HEK293 (cell line): ENCODE measurements around the gene TUT1.
A peak's percentile ranks its signal among the peaks of the same experiment; 100 is the strongest.

ENCODE experiments used
- MZF1 ChIP-seq: fragments of 450-650 bp; formaldehyde crosslinking; IDR thresholded peaks from 2 replicates; pipeline ENCODE4 v1.5.1; 2017; ENCODE audit warnings: missing biosample characterization, missing genetic modification characterization, borderline replicate concordance
- PRDM2 ChIP-seq: fragments of 450-650 bp; formaldehyde crosslinking; IDR thresholded peaks from 2 replicates; pipeline ENCODE4 v1.5.1; 2016; ENCODE audit warnings: missing biosample characterization, missing genetic modification characterization, borderline replicate concordance
- RBAK ChIP-seq: fragments of 450-650 bp; formaldehyde crosslinking; IDR thresholded peaks from 2 replicates; pipeline ENCODE4 v1.5.1; 2016; ENCODE audit warnings: missing biosample characterization, missing genetic modification characterization
- SP3 ChIP-seq: fragments of 450-650 bp; formaldehyde crosslinking; IDR thresholded peaks from 2 replicates; pipeline ENCODE4 v1.5.1; 2016; ENCODE audit warnings: missing biosample characterization, missing genetic modification characterization
- TCF7L2 ChIP-seq: IDR thresholded peaks from 2 replicates; pipeline ENCODE4 v1.6.1; 2011; ENCODE audit warnings: low read depth, mild to moderate bottlenecking, inconsistent platforms, low read length, moderate library complexity, borderline replicate concordance
- ZBTB48 ChIP-seq: fragments of 450-650 bp; formaldehyde crosslinking; IDR thresholded peaks from 2 replicates; pipeline ENCODE4 v1.5.1; 2016; ENCODE audit warnings: missing biosample characterization, missing genetic modification characterization
- ZBTB49 ChIP-seq: fragments of 450-650 bp; formaldehyde crosslinking; IDR thresholded peaks from 2 replicates; pipeline ENCODE4 v1.5.1; 2016; ENCODE audit warnings: missing biosample characterization, missing genetic modification characterization, low read depth
- ZFP41 ChIP-seq: fragments of 450-650 bp; formaldehyde crosslinking; IDR thresholded peaks from 2 replicates; pipeline ENCODE4 v1.5.1; 2016; ENCODE audit warnings: missing biosample characterization, missing genetic modification characterization, borderline replicate concordance
- ZNF10 ChIP-seq: fragments of 450-650 bp; formaldehyde crosslinking; IDR thresholded peaks from 2 replicates; pipeline ENCODE4 v1.5.1; 2017; ENCODE audit warnings: missing biosample characterization, missing genetic modification characterization
- ZNF114 ChIP-seq: fragments of 450-650 bp; formaldehyde crosslinking; IDR thresholded peaks from 2 replicates; pipeline ENCODE4 v1.5.0; 2017; ENCODE audit warnings: missing biosample characterization, missing genetic modification characterization
- ZNF121 ChIP-seq: fragments of 450-650 bp; formaldehyde crosslinking; IDR thresholded peaks from 2 replicates; pipeline ENCODE4 v1.5.1; 2016; ENCODE audit warnings: missing biosample characterization, missing genetic modification characterization
- ZNF132 ChIP-seq: fragments of 450-650 bp; formaldehyde crosslinking; IDR thresholded peaks from 2 replicates; pipeline ENCODE4 v1.5.1; 2017; ENCODE audit warnings: missing biosample characterization, missing genetic modification characterization, borderline replicate concordance
- ZNF133 ChIP-seq: fragments of 450-650 bp; formaldehyde crosslinking; IDR thresholded peaks from 2 replicates; pipeline ENCODE4 v1.5.1; 2016; ENCODE audit warnings: missing biosample characterization, missing genetic modification characterization
- ZNF146 ChIP-seq: fragments of 450-650 bp; formaldehyde crosslinking; IDR thresholded peaks from 2 replicates; pipeline ENCODE4 v1.5.1; 2016; ENCODE audit warnings: missing biosample characterization, missing genetic modification characterization
- ZNF157 ChIP-seq: fragments of 450-650 bp; formaldehyde crosslinking; IDR thresholded peaks from 2 replicates; pipeline ENCODE4 v1.5.1; 2016; ENCODE audit warnings: missing biosample characterization, missing genetic modification characterization
- ZNF169 ChIP-seq: fragments of 450-650 bp; formaldehyde crosslinking; IDR thresholded peaks from 2 replicates; pipeline ENCODE4 v1.5.1; 2016; ENCODE audit warnings: missing biosample characterization, missing genetic modification characterization
- ZNF24 ChIP-seq: fragments of 450-650 bp; formaldehyde crosslinking; IDR thresholded peaks from 2 replicates; pipeline ENCODE4 v1.5.1; 2016; ENCODE audit warnings: missing biosample characterization, missing genetic modification characterization
- ZNF266 ChIP-seq: fragments of 450-650 bp; formaldehyde crosslinking; IDR thresholded peaks from 2 replicates; pipeline ENCODE4 v1.5.1; 2016; ENCODE audit warnings: missing biosample characterization, missing genetic modification characterization, low read depth
- ZNF341 ChIP-seq: fragments of 450-650 bp; formaldehyde crosslinking; IDR thresholded peaks from 2 replicates; pipeline ENCODE4; 2016; ENCODE audit warnings: low read depth, missing biosample characterization, missing genetic modification characterization
- ZNF404 ChIP-seq: fragments of 450-650 bp; formaldehyde crosslinking; IDR thresholded peaks from 2 replicates; pipeline ENCODE4 v1.5.1; 2017; ENCODE audit warnings: missing biosample characterization, missing genetic modification characterization
- ZNF416 ChIP-seq: fragments of 450-650 bp; formaldehyde crosslinking; IDR thresholded peaks from 2 replicates; pipeline ENCODE4 v1.5.1; 2016; ENCODE audit warnings: missing biosample characterization, missing genetic modification characterization
- ZNF529 ChIP-seq: fragments of 450-650 bp; formaldehyde crosslinking; IDR thresholded peaks from 2 replicates; pipeline ENCODE4 v1.5.1; 2017; ENCODE audit warnings: missing genetic modification characterization, missing biosample characterization; ENCODE audit not compliant: insufficient replicate concordance
- ZNF596 ChIP-seq: fragments of 450-650 bp; IDR thresholded peaks from 2 replicates; pipeline ENCODE4 v1.5.0; 2018; ENCODE audit warnings: missing biosample characterization, mild to moderate bottlenecking, missing genetic modification characterization, moderate library complexity
- ZNF621 ChIP-seq: fragments of 450-650 bp; formaldehyde crosslinking; IDR thresholded peaks from 2 replicates; pipeline ENCODE4 v1.5.1; 2017; ENCODE audit warnings: missing biosample characterization, missing genetic modification characterization
- ZNF623 ChIP-seq: fragments of 450-650 bp; formaldehyde crosslinking; IDR thresholded peaks from 2 replicates; pipeline ENCODE4 v1.5.1; 2016; ENCODE audit warnings: missing biosample characterization, missing genetic modification characterization
- ZNF629 ChIP-seq: fragments of 450-650 bp; formaldehyde crosslinking; IDR thresholded peaks from 2 replicates; pipeline ENCODE4 v1.5.1; 2017; ENCODE audit warnings: missing biosample characterization, missing genetic modification characterization
- ZNF670 ChIP-seq: fragments of 450-650 bp; formaldehyde crosslinking; IDR thresholded peaks from 2 replicates; pipeline ENCODE4 v1.5.1; 2016; ENCODE audit warnings: missing biosample characterization, missing genetic modification characterization, low read depth
- ZNF791 ChIP-seq: fragments of 450-650 bp; formaldehyde crosslinking; IDR thresholded peaks from 2 replicates; pipeline ENCODE4 v1.5.1; 2016; ENCODE audit warnings: missing biosample characterization, missing genetic modification characterization
- ZNF843 ChIP-seq: fragments of 450-650 bp; formaldehyde crosslinking; IDR thresholded peaks from 2 replicates; pipeline ENCODE4 v1.5.1; 2016; ENCODE audit warnings: missing biosample characterization, missing genetic modification characterization
- TF ChIP-seq, protein P1 (sequence below): fragments of 450-650 bp; IDR thresholded peaks from 2 replicates; pipeline ENCODE4 v1.5.1; 2018; ENCODE audit warnings: missing biosample characterization, missing genetic modification characterization
- TF ChIP-seq, protein P2 (sequence below): fragments of 450-650 bp; formaldehyde crosslinking; IDR thresholded peaks from 2 replicates; pipeline ENCODE4 v1.5.1; 2016; ENCODE audit warnings: missing biosample characterization, missing genetic modification characterization

TUT1 gene

GRCh38 chr11:62599069-62599696 is 7.9 kb upstream of the TUT1 start (continued):
- TF ChIP-seq ZBTB49 (tag by site-specific recombination) (no peak), ZNF114 (tag by site-specific recombination) (no peak), ZNF529 (no peak), PRDM2 (tag by site-specific recombination) (no peak), ZNF10 (no peak), MZF1 (tag by site-specific recombination) (no peak), ZNF629 (tag by site-specific recombination) (peak; percentile 51), ZNF596 (no peak), ZNF621 (no peak), ZNF843 (tag by site-specific recombination) (no peak), ZFP41 (tag by site-specific recombination) (no peak), ZNF133 (tag by site-specific recombination) (no peak), ZBTB48 (tag by site-specific recombination) (no peak), SP3 (tag by site-specific recombination) (peak; percentile 81), ZNF623 (tag by site-specific recombination) (no peak), ZNF791 (tag by site-specific recombination) (no peak), ZNF670 (tag by site-specific recombination) (no peak), ZNF24 (no peak), ZNF157 (tag by site-specific recombination) (no peak), TCF7L2 (no peak), ZNF341 (tag by site-specific recombination) (no peak), ZNF132 (no peak), ZNF266 (tag by site-specific recombination) (no peak), ZNF169 (tag by site-specific recombination) (no peak), ZNF146 (no peak), ZNF121 (tag by site-specific recombination) (no peak), ZNF416 (tag by site-specific recombination) (no peak), ZNF404 (tag by site-specific recombination) (no peak), RBAK (tag by site-specific recombination) (no peak)
- TF ChIP-seq, protein P1, sequence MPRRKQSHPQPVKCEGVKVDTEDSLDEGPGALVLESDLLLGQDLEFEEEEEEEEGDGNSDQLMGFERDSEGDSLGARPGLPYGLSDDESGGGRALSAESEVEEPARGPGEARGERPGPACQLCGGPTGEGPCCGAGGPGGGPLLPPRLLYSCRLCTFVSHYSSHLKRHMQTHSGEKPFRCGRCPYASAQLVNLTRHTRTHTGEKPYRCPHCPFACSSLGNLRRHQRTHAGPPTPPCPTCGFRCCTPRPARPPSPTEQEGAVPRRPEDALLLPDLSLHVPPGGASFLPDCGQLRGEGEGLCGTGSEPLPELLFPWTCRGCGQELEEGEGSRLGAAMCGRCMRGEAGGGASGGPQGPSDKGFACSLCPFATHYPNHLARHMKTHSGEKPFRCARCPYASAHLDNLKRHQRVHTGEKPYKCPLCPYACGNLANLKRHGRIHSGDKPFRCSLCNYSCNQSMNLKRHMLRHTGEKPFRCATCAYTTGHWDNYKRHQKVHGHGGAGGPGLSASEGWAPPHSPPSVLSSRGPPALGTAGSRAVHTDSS = no peak
- TF ChIP-seq, protein P2, sequence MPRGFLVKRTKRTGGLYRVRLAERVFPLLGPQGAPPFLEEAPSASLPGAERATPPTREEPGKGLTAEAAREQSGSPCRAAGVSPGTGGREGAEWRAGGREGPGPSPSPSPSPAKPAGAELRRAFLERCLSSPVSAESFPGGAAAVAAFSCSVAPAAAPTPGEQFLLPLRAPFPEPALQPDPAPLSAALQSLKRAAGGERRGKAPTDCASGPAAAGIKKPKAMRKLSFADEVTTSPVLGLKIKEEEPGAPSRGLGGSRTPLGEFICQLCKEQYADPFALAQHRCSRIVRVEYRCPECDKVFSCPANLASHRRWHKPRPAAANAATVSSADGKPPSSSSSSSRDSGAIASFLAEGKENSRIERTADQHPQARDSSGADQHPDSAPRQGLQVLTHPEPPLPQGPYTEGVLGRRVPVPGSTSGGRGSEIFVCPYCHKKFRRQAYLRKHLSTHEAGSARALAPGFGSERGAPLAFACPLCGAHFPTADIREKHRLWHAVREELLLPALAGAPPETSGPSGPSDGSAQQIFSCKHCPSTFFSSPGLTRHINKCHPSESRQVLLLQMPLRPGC (tag by site-specific recombination) = 0 out of 2 replicates have a peak, but pooled peaks have one; percentile 8
